ENCODE results near the gene KLHL29. TPM values are rescaled to one million over a fixed set of nuclear protein-coding genes. Genes with fewer than 3 reads are reported as not detected.

Gene KLHL29
- total RNA-seq, 1 experiment from 2014 or later, result 3.4 TPM

DNA sequence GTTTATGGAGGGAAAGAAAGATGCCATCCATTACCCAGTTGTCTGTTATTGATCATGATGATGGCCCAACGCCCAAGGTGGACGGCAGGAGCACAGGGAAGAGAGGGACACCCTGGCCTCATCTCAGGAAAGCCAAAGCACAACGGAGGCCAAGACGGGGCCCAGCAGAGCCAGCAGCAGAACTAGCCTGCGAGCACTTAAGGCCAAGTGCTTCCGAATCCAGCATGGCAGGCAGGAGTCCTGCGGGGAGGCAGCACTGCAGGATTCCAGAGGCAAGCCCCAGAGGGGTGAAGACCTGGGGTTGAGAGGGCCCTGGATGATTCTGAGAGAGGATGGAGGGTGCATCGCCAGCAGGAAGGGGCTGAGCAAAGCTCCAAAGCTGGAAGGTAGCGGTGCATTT, 28.3 kb upstream of the KLHL29 start:
- intact Hi-C loops (cut with micrococcal nuclease; ENCODE audit: unreplicated experiment), result no loop called here

DNA sequence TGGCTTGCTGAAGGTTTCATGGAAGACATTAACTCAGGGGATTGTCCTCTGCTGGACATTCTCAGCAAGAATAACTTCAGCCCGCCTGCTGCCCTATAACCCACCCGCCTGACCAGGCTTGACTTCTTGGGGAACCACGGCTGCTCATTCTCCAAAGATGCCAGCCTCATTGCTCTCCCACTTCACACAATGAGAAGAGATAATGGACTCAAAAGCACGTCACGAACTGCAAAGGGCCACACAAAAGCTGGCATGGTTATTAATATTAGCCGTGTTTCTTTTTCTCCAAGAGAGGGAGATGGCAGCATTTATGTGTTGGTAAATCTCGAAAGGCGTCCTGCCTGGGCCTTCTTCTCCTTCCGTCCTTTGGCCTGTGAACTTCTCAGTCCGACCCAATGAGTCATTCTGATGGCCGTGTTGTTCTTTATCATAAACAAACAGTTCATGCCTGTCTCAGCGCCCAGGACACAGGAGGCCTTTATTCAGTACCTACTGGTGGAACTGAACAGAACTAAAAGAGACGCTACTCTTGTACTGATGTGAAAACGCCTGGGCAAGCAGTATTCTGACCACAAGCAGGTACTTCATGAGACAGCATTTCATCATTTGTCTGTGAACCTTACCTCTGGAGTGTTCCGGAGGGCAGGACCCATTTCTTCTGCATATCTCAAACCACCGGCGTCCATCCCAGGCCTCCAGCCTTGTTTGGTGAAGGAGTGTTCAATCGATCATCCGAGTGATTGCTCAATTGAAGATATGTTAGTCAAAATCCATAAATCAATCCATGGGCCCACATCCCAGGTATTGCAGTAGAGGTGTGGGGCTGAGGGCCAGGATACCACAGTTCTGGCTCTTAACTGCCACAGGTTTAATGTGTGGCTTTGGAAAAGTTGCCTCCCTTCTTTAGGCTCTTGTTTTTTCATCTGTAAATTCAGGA, 25.1 kb upstream of the KLHL29 start:
- DNase-seq, result no peak
- Histone ChIP-seq H2AFZ (no peak overlapping the region), H4K20me1 (ENCODE audit: insufficient read depth) (no peaks in the 10 kb centered on the region), H3K9me2 (ENCODE audit: insufficient read depth) (no peaks in the 10 kb centered on the region), H3K27me3 (ENCODE audit: insufficient read depth, low read depth) (peaks cover 28% of the 10 kb centered on the region), H3K36me3 (ENCODE audit: low read depth) (no peaks in the 10 kb centered on the region), H3K27ac (no peak overlapping the region), H3F3A (ENCODE audit: insufficient read depth, low read depth) (no peaks in the 10 kb centered on the region), H3K4me3 (no peak overlapping the region), H3K79me2 (ENCODE audit: low read depth) (no peaks in the 10 kb centered on the region), H3K4me2 (no peak overlapping the region), H3K9me3 (ENCODE audit: insufficient read depth, low read depth) (no peaks in the 10 kb centered on the region; the same call in 1 of the 2 replicates), H3K4me1 (replicated peaks; ENCODE audit: insufficient read depth) (no peaks in the 10 kb centered on the region)
- no TSS peak for BruUV-seq (replicated peaks)
- ChIA-PET POLR2A (ENCODE audit: unreplicated experiment) (no interaction called here), CTCF (no interaction called here)
- intact Hi-C loops (cut with micrococcal nuclease; ENCODE audit: unreplicated experiment), result no loop called here
- TF ChIP-seq, protein P1, sequence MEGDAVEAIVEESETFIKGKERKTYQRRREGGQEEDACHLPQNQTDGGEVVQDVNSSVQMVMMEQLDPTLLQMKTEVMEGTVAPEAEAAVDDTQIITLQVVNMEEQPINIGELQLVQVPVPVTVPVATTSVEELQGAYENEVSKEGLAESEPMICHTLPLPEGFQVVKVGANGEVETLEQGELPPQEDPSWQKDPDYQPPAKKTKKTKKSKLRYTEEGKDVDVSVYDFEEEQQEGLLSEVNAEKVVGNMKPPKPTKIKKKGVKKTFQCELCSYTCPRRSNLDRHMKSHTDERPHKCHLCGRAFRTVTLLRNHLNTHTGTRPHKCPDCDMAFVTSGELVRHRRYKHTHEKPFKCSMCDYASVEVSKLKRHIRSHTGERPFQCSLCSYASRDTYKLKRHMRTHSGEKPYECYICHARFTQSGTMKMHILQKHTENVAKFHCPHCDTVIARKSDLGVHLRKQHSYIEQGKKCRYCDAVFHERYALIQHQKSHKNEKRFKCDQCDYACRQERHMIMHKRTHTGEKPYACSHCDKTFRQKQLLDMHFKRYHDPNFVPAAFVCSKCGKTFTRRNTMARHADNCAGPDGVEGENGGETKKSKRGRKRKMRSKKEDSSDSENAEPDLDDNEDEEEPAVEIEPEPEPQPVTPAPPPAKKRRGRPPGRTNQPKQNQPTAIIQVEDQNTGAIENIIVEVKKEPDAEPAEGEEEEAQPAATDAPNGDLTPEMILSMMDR (conservative IDR thresholded peaks at IDR 0.05), result no peak
- no peak for TF ChIP-seq EZH2 (IDR thresholded peaks at IDR 0.05; ENCODE audit: low read depth)

More for the DNA sequence above, 28.3 kb upstream of the KLHL29 start:
- Histone ChIP-seq H3K9me3 (ENCODE audit: insufficient read depth, low read depth) (no peaks in the 10 kb centered on the region; the same call in 1 of the 2 replicates), H3K36me3 (ENCODE audit: low read depth) (no peaks in the 10 kb centered on the region), H3K4me1 (replicated peaks; ENCODE audit: insufficient read depth) (no peaks in the 10 kb centered on the region), H2AFZ (no peak overlapping the region), H3K79me2 (ENCODE audit: low read depth) (no peaks in the 10 kb centered on the region), H3K4me3 (no peak overlapping the region), H3K4me2 (no peak overlapping the region), H3K27me3 (ENCODE audit: insufficient read depth, low read depth) (peaks cover 48% of the 10 kb centered on the region), H4K20me1 (ENCODE audit: insufficient read depth) (no peaks in the 10 kb centered on the region), H3K27ac (no peak overlapping the region), H3F3A (ENCODE audit: insufficient read depth, low read depth) (no peaks in the 10 kb centered on the region), H3K9me2 (ENCODE audit: insufficient read depth) (no peaks in the 10 kb centered on the region; the same call in 1 of the 2 replicates)
- no peak for DNase-seq
- TF ChIP-seq EZH2 (IDR thresholded peaks at IDR 0.05; ENCODE audit: low read depth), result no peak
- TF ChIP-seq, protein P1 (conservative IDR thresholded peaks at IDR 0.05), result no peak
- ChIA-PET POLR2A (ENCODE audit: unreplicated experiment) (no interaction called here), CTCF (no interaction called here)
- no TSS peak for BruUV-seq (replicated peaks)

DNA sequence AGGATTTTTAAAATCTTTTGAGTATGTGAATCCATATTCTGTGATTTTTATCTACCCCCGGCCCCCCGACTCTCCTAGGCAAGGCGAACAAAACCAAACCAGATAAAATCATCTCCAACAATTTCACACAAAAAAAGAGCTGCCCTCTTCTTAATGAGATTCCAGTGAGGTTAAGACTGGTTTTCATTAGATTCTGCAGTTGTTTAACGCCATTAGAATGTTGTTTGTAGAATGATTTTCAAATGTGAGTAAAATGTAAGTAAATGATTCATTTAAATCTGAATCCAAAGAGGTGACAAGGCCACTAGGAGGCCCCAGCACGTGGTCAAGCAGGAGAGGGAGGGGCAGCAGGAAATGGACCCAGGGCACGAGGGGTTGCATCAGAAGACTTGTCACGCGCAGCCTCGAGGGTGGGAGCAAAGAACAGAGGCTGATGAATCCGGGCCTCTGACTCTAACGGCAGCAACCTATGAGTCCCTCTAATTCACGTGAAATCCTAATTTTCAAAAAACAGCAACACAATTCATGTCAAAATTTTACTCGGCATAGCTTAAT, 24.3 kb upstream of the KLHL29 start:
- no peaks in the 10 kb centered on the region for H4K20me1 ChIP-seq (ENCODE audit: insufficient read depth)
- H3K27ac ChIP-seq, result no peak overlapping the region
- TF ChIP-seq, protein P1 (conservative IDR thresholded peaks at IDR 0.05), result no peak
- TF ChIP-seq EZH2 (IDR thresholded peaks at IDR 0.05; ENCODE audit: low read depth), result no peak
- peaks cover 23% of the 10 kb centered on the region for H3K27me3 ChIP-seq (ENCODE audit: insufficient read depth, low read depth)
- no peak overlapping the region for H3K4me2 ChIP-seq
- H3K9me2 ChIP-seq (ENCODE audit: insufficient read depth), result no peaks in the 10 kb centered on the region
- H2AFZ ChIP-seq, result no peak overlapping the region
- ChIA-PET CTCF (no interaction called here), POLR2A (ENCODE audit: unreplicated experiment) (no interaction called here)
- H3K4me3 ChIP-seq, result no peak overlapping the region
- intact Hi-C loops (cut with micrococcal nuclease; ENCODE audit: unreplicated experiment), result no loop called here
- no peaks in the 10 kb centered on the region for H3F3A ChIP-seq (ENCODE audit: insufficient read depth, low read depth)
- H3K36me3 ChIP-seq (ENCODE audit: low read depth), result no peaks in the 10 kb centered on the region
- BruUV-seq (replicated peaks), result no TSS peak
- no peak for DNase-seq
- no peaks in the 10 kb centered on the region for H3K79me2 ChIP-seq (ENCODE audit: low read depth)
- H3K4me1 ChIP-seq (replicated peaks; ENCODE audit: insufficient read depth), result no peaks in the 10 kb centered on the region
- no peaks in the 10 kb centered on the region; the same call in 1 of the 2 replicates for H3K9me3 ChIP-seq (ENCODE audit: insufficient read depth, low read depth)
